ENCODE results near the gene N4BP3.

- no peak for TF ChIP-seq CTCF (IDR thresholded peaks at IDR 0.05; ENCODE audit: insufficient read depth, low read length)
- no peak for TF ChIP-seq GABPA (IDR thresholded peaks at IDR 0.05; ENCODE audit: low read depth)
Observed at GRCh38 chr5:178129296-178129695, 16.0 kb downstream of the N4BP3 start.

All from HL-60 (cell line).